ENCODE results near the gene FAM107B.

Gene FAM107B

DNA sequence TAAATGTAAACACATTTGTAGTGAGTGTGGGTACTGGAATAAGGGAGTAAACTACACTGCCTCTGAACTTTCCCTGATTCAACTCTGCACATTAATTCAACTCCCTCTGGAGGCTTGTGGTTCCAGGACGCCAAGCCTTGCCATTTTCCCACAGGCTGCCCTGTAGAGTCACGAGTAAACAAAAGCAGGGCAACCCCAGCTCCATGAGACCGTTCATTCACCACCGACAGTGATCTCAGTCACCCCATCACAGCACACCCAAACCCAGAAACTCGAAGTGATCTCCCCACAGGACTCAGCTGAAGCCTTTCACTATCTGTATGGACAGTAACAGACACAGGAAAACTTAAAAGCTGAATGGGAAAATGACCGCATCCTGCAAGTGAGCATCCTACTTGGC lies 225.2 kb downstream of the FAM107B start:
- DNase-seq = no peak

DNA sequence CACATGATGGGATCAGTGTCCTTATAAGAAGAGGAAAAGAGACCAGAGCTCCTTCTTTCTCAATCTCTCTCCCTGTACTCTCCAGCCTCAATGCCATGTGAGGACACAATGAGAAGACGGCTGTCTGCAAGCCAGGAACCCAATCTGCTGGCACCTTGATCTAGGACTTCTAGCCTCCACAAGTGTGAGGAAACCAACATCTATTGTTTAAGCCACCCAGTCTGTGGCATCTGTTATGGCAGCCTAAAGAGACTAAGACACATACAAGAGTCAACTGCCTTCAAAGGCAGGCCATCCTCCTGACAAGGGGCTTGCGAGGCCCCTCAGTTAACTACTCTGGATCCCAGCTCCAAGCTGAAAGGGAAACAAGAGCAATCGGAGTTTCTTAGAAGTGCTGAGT lies 225.7 kb downstream of the FAM107B start:
- DNase-seq = no peak

DNA sequence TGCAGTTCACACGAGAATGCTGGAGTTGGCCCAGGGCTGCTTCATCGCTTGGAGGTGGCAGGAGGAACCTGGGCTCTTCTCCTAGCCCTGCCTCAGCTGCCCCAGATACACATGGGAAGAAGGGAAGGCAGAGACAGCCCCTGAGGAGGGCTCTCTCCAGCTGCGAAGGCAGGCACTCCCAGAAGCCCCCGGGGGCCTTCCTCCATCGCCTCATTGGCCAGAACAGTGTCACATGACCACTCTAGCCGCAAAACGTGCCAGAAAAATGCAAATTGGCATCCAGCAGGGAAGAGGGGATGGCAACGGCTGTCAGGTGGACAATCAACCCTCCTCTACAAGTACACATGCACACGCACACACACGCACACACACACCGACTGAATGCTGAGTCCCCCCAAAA lies 226.2 kb downstream of the FAM107B start:
- no peak for DNase-seq

DNA sequence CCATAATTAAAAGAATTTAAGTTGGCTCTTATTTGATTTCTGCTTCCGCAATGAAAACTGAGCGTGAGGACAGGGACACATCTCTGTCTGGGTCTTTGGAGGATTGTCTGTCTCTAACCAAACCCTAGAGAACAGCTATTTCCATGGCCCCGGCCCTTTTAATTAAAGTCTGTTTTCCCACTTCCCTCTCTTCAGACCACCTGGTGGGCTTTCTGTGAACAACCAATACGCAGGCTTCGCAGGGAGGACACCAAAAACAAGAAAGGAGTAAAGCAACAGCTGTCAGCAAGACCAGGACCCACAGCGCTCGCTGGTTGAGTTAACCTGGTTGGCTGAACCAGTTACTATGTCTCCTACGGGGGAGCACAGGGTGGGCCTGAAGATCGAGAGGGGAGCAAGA lies 226.9 kb downstream of the FAM107B start:
- DNase-seq = no peak

DNA sequence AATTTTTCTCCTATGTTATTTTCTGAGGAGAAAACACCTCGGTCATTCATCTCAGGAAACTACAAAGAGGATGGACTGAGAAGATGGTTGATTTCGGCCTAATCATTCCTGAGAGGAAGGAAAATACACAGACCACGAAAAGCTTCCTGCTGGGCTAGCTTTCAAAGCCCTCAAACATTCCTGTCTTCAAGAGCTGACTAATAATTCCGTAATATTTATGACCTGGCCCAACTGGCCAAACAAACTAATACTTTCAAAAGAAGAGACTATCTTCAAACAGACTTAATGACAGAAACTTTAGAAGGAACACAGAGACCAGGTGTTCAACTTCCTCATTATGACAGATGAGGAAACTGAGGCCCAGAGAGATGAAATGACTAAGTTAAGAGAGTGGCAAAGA lies 228.9 kb downstream of the FAM107B start:
- no peak for DNase-seq

DNA sequence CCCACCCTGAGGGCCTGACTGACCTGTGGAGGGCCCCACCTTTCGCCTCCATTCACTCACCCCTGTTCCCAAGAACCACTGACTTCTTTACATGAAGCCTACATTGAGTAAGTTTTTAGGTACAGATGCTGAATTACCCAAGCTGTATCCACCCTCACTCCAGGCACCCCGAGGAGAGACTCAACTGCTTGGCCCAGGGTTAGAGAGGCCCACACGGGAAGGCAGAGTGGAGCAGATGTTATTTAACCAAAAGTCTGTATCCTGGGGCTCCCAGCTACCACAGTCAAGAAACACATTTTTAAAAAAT lies 230.8 kb downstream of the FAM107B start:
- DNase-seq = no peak

DNA sequence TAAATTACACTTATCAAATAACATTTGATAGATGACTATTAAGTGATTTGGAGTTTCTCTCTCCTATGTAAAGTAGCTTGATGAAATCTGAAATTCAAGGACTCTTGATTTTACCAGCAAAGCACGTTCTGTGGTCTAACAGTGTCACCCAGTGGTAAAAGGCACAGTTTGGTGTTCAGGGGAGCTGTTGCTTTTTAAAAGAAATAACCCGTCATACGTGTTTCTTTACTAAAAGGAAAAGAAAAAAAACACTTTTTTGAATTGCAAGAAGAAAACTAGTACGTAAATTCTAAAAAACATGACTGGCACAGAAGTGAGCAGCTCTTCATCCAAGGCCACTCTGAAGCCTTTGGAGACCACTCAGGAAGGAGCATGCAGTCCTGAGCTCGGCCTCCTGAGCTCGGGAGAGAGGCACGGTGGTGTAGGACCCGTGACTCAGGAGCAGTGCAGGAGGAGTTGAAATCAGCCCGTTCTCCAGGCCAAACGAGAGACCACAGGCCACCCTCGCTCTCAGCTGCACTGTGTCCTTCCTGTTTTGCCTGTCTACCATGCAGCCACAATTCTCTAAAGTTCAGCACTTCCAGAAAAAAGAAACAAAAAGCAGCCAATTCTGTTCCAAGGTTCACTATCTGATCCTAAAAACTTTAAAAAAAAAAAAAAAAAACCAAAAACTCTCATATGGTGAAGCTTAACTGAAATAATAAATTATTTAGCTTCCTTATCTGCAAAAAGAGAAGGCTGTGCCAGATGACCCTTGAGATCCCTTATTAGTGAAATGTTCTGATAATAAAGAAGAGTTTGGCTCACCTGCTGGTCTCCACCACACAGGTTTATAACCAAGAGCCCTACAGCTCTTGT lies 231.4 kb downstream of the FAM107B start:
- no peak for DNase-seq

DNA sequence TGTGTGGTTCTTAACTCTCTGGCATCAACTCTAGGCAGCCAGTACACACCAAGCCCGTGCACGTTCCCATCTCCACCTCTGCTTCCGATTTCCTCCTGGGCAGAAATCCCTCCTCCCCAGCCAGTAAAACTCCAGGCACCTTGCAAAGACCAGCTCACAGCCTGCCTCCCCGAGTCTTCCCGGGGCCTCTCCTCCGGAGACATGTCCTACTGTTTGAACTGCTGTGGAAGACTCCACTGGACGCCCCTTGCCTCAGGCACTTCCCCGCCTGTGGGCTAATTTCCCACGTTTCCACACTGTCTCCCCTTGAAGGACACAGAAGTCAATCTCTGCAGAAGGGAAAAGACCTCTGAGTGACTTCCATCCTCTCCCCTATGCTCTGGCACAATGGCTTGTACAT lies 233.3 kb downstream of the FAM107B start:
- DNase-seq = no peak

DNA sequence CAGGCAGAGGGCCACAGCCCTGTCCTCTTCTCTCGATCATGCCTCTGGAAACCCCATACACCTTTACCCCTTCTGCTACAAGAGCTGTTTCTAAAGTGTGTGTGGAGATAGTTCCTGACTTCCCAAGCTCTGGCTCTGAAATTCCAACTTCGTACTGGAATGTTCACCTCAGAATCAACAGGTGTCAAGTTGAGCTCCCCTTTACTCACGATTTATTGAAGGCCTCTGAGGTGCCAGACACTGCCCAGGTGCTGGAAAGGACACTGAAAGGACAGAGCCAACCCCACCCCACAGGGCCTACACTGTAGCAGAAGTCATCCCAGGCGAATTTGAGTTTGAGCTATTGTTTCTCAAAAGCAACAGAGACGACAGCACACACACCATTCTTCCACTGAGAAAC lies 234.1 kb downstream of the FAM107B start:
- DNase-seq = no peak

DNA sequence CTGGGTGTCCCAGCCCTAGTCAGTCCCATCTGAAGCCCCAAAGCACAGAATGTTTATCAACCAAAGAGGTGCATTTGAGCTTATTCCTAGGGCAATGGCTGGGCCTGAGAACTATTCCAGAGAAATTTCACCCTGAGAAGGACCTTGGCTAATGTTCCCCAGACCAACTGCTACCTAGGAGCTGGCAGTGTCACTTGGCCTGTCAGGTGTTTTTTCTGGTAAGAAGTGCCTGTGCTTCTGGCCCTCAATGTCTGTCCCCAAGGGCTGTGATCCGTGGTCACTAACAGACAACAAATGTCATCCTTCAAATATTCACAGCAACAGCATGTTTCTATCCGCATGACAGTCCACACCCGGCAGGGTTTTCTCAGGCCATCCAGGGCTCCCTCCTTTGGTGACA lies 234.6 kb downstream of the FAM107B start:
- no peak for DNase-seq

DNA sequence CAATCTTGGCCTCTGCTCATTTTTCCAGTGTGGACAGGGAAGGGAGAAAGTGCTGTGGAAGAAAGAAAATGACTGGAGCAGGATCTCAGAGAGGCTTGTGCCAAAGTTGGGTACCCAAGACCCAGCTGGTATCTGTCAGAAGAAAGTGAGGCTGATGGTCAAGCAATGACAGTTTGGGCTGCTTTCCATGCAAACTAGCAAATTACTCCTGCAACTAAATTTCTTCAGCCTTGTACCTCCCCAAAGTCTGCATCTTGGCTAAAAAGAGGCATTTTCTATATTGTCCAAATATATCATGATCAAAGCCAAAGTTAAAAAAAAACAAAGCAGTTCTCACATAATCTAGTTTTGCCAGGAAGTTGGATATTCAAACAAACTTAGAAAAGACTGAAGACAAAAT lies 235.5 kb downstream of the FAM107B start:
- DNase-seq = no peak

DNA sequence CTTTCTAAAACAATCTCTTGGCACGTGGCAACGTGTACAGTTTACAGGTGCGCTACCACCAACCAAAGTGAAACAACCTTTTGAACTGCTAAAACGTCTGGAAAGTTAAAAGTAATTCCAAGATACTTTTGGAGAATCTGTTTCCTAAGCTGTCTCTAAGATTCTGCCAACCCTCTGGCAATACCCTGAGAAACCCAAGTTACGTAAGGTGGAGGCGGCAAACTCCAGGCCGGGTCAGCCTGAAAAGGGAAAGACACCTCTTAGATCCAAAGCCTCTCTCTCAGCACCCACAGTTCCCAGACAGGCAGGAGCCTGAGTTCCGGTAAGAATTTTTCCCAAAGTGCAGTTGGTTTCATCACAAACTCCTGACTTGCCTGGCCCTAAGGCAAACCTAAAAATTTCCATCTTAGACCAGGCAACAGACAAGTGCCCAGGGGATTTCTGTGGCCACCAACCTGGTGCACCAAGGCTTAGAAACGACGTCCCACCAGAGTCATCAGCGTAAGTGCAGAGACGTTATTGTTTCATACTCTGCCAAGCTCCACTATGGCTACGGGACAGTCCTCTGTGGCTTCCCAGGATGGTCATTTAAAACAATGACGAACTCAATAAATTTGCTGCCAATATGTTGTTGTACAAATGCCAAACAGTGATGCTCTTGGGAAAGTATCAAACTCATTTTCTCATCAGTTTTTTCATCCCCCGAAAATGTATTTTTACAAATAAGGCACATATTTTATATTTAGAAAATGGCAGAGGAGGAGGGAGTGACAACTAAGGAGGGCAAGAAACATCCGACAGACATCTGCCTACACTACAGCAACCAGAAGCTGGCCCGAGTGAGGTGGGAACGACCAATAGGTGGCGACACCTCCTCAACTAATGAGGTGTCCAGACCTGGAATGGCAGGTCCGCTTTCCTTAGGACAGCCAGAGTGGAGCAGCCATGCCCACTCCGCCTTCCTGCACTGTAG lies 238.2 kb downstream of the FAM107B start:
- DNase-seq = no peak

DNA sequence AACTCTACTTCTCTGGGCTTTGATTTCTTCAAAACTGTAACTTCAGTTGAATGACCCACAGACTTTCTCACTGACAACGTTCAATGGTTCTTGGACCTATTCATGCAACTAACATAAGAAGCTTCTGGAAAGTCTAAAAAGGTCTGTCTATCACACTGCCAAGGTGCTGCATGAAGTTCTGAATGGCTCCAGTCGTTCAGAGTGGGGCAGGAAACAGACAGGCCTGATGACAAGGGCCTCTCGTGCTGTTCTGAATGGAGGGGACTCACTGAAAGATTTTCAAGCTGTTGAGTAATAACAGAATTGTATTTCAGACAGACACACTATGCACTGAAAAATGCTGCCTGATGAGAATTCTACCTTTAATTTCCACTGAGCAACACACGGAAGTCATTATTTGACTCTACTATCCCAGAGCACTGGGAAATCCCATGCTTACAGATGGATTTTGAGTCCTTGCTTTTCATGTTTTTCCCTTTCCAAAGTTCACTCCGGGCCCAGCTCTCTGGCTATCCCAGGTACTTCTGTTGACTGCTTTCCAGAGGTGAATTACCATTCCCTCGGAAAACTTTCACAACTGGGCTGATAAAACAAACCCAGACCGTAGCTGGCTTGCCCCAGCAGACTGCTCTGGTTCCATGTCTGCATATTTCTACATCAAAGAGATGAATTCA lies 239.1 kb downstream of the FAM107B start:
- DNase-seq = no peak

DNA sequence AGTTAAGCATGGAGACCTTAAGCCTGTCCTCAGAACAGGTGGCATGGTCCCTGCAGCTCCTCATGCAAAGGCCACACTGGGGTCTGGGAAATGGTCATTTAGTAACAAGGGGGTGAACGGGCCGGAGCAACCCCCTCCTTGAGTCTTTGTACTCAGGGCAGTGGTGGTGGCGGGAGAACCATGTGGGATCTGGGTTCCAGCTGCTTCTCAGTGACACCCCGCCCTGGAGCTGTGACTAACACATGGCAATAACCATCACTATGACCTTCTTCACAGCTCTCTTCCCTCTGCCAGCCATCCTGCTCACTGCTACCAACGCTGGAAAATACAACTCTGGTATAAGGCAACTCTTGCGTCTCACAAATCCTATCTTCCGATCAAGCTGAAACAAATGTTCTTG lies 240.5 kb downstream of the FAM107B start:
- DNase-seq = no peak

DNA sequence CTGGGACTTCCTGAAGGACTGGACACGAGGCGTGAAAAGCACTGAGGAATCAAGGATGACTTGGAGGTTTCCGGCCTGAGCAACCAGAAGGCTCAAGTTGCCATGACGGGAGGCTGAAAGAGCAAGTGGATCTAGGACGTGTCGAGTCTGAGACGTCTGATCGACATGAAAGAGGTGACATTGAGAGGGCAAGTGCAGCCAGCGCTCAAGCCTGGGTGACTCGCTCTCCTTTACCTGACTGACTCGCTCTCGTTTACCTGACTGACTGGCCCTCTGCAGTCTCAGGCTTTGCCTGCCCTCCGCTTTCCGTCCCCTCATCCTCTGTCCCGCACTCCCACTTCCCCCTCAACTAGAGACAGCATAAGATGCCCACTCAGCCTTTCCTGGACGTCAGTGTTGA lies 241.4 kb downstream of the FAM107B start:
- DNase-seq = no peak

DNA sequence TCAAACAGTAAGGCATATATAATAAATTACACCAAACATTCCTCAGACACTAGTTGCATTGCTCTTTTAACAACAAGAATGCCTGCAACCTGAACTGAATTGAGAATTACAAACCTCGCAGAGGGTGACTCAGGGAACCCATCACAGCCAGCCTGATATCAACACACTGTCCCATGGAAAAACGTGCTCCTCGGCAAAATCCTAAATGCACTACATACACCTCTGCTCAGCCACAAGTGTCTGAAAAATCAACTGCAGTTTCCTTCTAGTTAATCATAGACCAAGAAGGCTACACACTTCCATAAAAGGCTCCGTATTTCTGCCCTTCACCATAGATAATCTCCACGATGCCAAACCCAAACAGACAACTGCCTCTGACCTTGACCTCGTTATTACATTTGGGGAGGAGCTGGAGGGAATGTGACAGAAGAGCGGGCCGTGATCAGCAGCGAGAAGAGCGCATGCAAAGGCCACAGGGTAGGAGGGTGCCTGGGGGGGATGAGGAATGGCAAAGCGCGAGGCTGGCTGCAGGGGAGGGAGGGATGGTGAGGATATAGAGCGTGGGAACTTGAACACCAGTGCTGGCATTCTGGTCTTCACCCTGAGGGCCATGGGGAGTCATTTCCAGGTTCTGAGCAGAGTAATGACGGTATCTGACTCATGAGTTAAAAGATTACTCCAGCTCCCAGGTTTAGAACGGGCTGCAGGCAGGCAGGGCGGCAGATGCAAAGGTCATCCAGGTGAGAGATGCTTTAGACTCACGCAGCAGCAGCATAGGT lies 242.0 kb downstream of the FAM107B start:
- no peak for DNase-seq

DNA sequence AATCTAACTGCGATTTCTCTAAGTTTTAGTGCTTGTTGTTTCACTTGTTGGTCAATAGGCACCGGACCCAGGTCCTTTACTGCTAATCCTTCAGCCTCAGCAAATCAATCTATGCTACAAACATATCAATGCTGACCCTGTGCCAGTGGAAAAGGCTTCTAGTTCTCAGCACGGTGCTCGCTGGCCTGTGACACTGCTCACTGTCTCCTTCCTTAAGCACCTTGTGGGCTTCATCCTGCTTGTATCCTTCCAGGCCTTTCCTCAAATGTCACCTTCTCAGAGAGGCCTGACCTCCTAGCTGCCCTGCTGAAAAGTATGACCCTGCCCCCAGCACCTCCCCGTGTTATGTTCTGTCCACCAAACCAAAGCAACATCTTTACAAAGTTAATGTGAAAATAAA lies 242.7 kb downstream of the FAM107B start:
- no peak for DNase-seq

DNA sequence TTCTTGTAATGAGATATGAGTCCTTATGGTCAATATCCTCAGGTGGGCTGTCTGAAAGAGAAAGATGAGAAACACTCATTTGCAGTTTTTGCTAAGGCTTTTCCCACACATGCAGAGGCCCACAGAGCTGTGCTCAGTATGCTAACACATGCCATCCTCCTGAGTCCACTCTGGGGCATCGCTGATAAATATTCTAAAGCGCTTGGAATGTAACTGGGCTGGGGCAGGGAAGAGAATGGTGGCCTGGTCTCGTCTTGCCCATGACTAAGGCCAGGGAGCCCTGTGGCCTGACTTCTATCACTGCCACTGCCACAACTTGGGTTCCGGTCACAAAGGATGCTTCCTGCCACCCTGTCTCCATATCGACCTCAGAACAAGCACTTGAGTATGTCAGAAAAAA lies 244.2 kb downstream of the FAM107B start:
- DNase-seq = no peak

DNA sequence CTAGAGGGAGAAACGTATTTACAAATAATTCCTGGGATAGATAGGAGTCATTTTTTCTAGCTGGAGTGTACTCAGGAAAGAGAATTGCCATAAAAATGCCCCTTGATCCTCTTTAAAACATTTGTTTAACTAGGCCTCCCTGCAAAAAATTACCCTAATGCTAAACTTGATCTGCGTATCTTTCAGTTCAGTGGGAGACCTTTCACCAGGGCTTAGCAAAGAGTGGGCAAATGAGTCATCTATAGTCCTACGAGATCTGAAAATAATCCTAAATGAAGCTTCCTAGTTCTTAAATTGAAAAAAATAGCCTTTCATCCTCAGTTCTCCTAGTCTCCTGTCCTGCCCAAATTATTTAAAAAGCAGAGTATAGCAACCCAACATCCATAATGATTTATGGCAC lies 245.3 kb downstream of the FAM107B start:
- DNase-seq = no peak

DNA sequence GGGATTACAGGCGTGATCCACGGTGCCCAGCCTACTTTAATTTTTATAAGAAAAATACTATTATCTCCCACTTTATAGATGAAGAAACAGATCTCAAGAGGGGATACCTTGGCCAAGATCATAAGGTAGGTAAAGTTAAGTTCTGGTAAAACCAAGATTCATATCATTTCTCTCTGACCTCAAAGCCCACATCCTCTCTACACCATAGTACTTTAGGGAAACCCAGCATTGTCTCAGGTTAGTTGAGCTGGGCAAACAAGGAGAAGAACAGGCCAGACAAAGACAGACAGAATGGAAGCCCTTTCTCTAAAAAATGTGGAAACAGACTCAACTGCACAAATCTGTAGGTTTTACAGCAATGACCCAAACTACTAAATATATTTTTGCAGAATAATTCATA lies 246.2 kb downstream of the FAM107B start:
- DNase-seq = no peak

DNA sequence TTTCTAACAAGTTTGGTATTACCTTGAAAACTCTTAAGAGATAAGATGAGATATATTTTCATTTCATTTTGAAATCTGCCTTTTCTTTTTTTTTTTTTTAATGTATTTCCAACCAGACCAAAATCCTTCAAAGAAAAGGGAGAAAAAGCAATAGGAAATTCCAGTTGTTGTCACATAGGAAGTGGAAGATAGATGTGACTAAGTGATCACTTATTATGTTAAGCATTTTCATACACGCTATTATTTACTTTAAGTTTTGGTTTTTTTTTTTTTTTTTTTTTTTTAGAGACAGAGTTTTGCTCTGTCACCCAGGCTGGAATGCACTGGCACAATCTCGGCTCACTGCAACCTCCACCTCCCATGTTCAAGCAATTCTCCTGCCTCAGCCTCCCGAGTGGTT lies 246.8 kb downstream of the FAM107B start:
- no peak for DNase-seq

DNA sequence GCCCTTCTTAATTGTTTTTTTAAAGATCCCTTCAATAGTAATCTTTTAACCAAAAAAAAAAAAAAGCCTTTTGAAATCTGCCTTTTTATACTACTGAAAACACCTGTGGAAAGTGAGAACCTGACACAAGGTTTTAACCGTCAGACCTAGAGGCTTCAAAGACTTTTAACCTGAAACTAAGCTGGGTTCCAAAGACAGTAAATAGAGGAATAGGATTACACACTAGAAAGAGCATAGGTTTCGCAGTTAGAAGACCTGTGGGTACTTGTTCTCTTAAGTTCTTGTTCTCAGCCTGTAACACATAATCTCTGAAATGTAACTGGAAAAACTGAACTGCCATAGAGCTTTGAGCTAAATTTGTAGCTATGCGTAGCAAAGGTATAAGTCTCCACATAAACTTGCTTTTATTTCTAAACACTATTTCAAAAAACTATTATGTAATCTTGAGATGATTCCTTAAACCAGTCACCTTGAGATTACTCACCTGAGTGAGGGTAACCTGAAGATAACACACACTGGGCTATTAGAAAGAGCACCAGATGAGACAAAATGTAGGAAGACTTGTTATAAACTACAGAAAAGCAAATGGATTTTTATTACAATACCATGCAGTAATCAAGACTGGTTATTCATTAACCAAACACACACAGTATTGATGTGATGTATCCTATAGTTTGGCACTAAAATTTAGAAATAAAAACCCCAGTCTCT lies 247.4 kb downstream of the FAM107B start:
- DNase-seq = no peak
